ENCODE data around the gene MYL4. TPM values are rescaled to one million over a fixed set of nuclear protein-coding genes. Genes with fewer than 3 reads are reported as not detected.

MYL4 gene
- total and polyA plus RNA-seq, 2 of the 8 experiments (the other 6 are each of a cell fraction or from before 2014, with no cell fraction given), result 0.12 TPM; not detected in 1

DNA sequence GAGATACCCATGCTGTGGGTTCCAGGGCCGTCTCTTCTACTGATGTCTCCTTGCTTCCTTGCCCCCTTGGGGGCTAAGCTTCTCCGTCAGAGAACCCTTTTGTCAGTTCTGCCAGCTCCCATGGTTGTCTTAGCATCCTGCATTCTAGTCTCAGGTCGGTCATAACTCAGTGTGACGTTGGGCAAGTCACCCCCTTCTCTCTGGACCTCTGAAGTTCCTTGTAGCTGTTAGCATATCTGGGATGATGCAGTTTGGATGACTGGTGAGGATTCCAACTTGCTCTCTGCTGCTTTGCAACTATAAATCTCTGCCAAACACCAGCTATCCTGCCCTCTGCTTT is 8.9 kb upstream of the MYL4 start:
- no peaks in the 10 kb centered on the region for H3K36me3 ChIP-seq (ENCODE audit: control insufficient read depth in 2 of 4, insufficient read depth in 4 of 4, low read length in 3 of 4)
- no peak overlapping the region for H3K4me2 ChIP-seq (ENCODE audit: insufficient read depth in 1 of 2, low read depth in 2 of 2, low read length in 2 of 2)
- no peak overlapping the region for H2AK5ac ChIP-seq (ENCODE audit: low read depth, low read length)
- H3K9me3 ChIP-seq (ENCODE audit: insufficient read depth in 2 of 2, low read depth in 1 of 2, low read length in 1 of 2), result no peaks in the 10 kb centered on the region
- H3K4me3 ChIP-seq (ENCODE audit: extremely low read depth in 1 of 4, insufficient read depth in 2 of 4, low read depth in 3 of 4, low read length in 4 of 4), result no peak overlapping the region
- H3K56ac ChIP-seq (replicated peaks; ENCODE audit: insufficient read length, low read depth, low read length), result no peak overlapping the region
- no peak for TF ChIP-seq BRCA1 (IDR thresholded peaks at IDR 0.05; ENCODE audit: low read depth, low read length)
- TF ChIP-seq YY1 (IDR thresholded peaks at IDR 0.05; ENCODE audit: low read depth, low read length), result no peak
- no peak for TF ChIP-seq TBP (IDR thresholded peaks at IDR 0.05; ENCODE audit: low read depth, low read length)
- no peak for TF ChIP-seq POLR2AphosphoS5 (IDR thresholded peaks at IDR 0.05; ENCODE audit: low read depth, low read length)
- TF ChIP-seq CBX8 (IDR thresholded peaks at IDR 0.05; ENCODE audit: borderline replicate concordance, low read depth, low read length), result no peak
- no peak overlapping the region for H2BK15ac ChIP-seq (ENCODE audit: low read length)
- no peaks in the 10 kb centered on the region for H3K79me2 ChIP-seq (ENCODE audit: control insufficient read depth in 1 of 2, insufficient read depth in 2 of 2, low read length in 2 of 2)
- ChIA-PET POLR2A (ENCODE audit: partially characterized antibody) (no interaction called here), CTCF (ENCODE audit: partially characterized antibody) (no interaction called here)
- no peak overlapping the region for H3K18ac ChIP-seq (ENCODE audit: extremely low read depth, low read length)
- no peaks in the 10 kb centered on the region; a peak in 1 of 7 replicates for H3K4me1 ChIP-seq (replicated peaks in 1 of 4; ENCODE audit: control insufficient read depth in 3 of 4, insufficient read depth in 4 of 4, low read length in 3 of 4)
- FAIRE-seq (no peak), DNase-seq (ENCODE audit: low read depth in 1 of 2, low spot score in 2 of 2) (no peak)
- H4K20me1 ChIP-seq (replicated peaks in 1 of 2; ENCODE audit: control insufficient read depth in 1 of 2, insufficient read depth in 2 of 2, low read length in 2 of 2), result no peaks in the 10 kb centered on the region
- no peak overlapping the region for H2BK20ac ChIP-seq (ENCODE audit: low read length)
- H2AFZ ChIP-seq (ENCODE audit: low read length), result no peak overlapping the region; the same call in 1 of the 2 replicates
- H3K14ac ChIP-seq (ENCODE audit: insufficient read length), result no peak overlapping the region
- H4K91ac ChIP-seq (replicated peaks; ENCODE audit: insufficient read length, low read length), result no peak overlapping the region
- H3K79me1 ChIP-seq (ENCODE audit: low read depth, low read length), result no peaks in the 10 kb centered on the region
- H4K8ac ChIP-seq (ENCODE audit: extremely low read depth, insufficient read depth, low read length), result no peak overlapping the region
- no peak overlapping the region for H2BK5ac ChIP-seq (ENCODE audit: low read depth, low read length)
- H3K23ac ChIP-seq (ENCODE audit: insufficient read length), result no peak overlapping the region
- H3K23me2 ChIP-seq (ENCODE audit: low read depth, low read length), result no peaks in the 10 kb centered on the region
- no peaks in the 10 kb centered on the region; a peak in 1 of 7 replicates for H3K27me3 ChIP-seq (replicated peaks in 1 of 4; ENCODE audit: control insufficient read depth in 3 of 4, extremely low read depth in 1 of 4, insufficient read depth in 3 of 4, low read length in 3 of 4)
- no peak overlapping the region for H4K5ac ChIP-seq (ENCODE audit: insufficient read length, low read depth, low read length)
- H3K9ac ChIP-seq (replicated peaks in 1 of 4; ENCODE audit: extremely low read depth in 1 of 4, low read depth in 3 of 4, low read length in 3 of 4), result no peak overlapping the region
- WGBS, 2 experiments (ENCODE audit: extremely low coverage in 1 of 2, insufficient coverage in 1 of 2, insufficient read length in 1 of 2, insufficient replicate concordance in 2 of 2, low coverage in 1 of 2, low lambda C conversion rate in 2 of 2, missing lambda C conversion rate in 1 of 2), result 84% methylated on average over 4 of the region's 4 CpGs; no CpG with 5 or more reads in 1 of the 2 experiments
- H3K4ac ChIP-seq (replicated peaks; ENCODE audit: insufficient read length, low read depth, low read length), result no peak overlapping the region
- no peak overlapping the region for H2BK12ac ChIP-seq (ENCODE audit: low read depth, low read length)
- H3K27ac ChIP-seq (ENCODE audit: low read depth, low read length), result no peak overlapping the region
- no peak overlapping the region for H2BK120ac ChIP-seq (replicated peaks; ENCODE audit: low read depth, low read length)
